HEK293 (cell line): ENCODE results near the gene ZNF343.

Experiments used
- CTCF ChIA-PET: fragments of 350-600 bp; formaldehyde crosslinking; extraction: SDS; loops from one replicate; lab custom pipeline; 2021; ENCODE audit warnings: antibody characterized with exemption; lab: Yijun Ruan, JAX
- POLR2A ChIA-PET: fragments of 300-600 bp; formaldehyde crosslinking; extraction: SDS; loops from one replicate; lab custom pipeline; 2020; ENCODE audit warnings: antibody characterized with exemption, inconsistent platforms; lab: Yijun Ruan, JAX
- H3K27ac ChIP-seq: fragments of 200-500 bp; sonication (Bioruptor generic); 2 replicates; pipeline ENCODE4 v1.5.1; 2014; ENCODE audit warnings: low read depth, low read length, control low read depth, inconsistent platforms; ENCODE audit errors: extremely low read depth
- H3K36me3 ChIP-seq, 2 experiments: fragments of 200-500 bp in 1 of 2; sonication (Bioruptor generic) in 1 of 2; 1 replicate in 1 of 2; 2 replicates in 1 of 2; pipeline ENCODE4 v1.5.1; 2014 to 2017; ENCODE audit warnings: inconsistent platforms in 2 of 2, low read length in 2 of 2; ENCODE audit not compliant: control insufficient read depth in 2 of 2, insufficient read depth in 1 of 2
- H3K4me1 ChIP-seq: fragments of 200-500 bp; sonication (Bioruptor generic); 2 replicates; pipeline ENCODE4 v1.5.1; 2014; ENCODE audit warnings: mild to moderate bottlenecking, low read length, inconsistent platforms; ENCODE audit not compliant: control insufficient read depth, insufficient read depth
- H3K4me3 ChIP-seq: 2 replicates; pipeline ENCODE4 v1.5.1; 2011; ENCODE audit warnings: low read depth, mild to moderate bottlenecking, control low read depth, low read length, moderate library complexity
- H3K9me3 ChIP-seq: fragments of 200-500 bp; sonication (Bioruptor generic); 2 replicates; pipeline ENCODE4 v1.5.1; 2014; ENCODE audit warnings: low read depth, low read length, inconsistent platforms; ENCODE audit not compliant: control insufficient read depth, insufficient read depth
- EGR2 ChIP-seq: fragments of 450-650 bp; formaldehyde crosslinking; IDR thresholded peaks from 2 replicates; pipeline ENCODE4 v1.5.1; 2016; ENCODE audit warnings: low read depth, missing biosample characterization, missing genetic modification characterization
- KLF1 ChIP-seq: fragments of 450-650 bp; formaldehyde crosslinking; IDR thresholded peaks from 2 replicates; pipeline ENCODE4 v1.5.1; 2016; ENCODE audit warnings: missing biosample characterization, missing genetic modification characterization
- KLF8 ChIP-seq: fragments of 450-650 bp; formaldehyde crosslinking; IDR thresholded peaks from 2 replicates; pipeline ENCODE4 v1.5.1; 2016; ENCODE audit warnings: missing biosample characterization, missing genetic modification characterization
- MEIS1 ChIP-seq: sonication (generic); formaldehyde crosslinking; IDR thresholded peaks from 2 replicates; pipeline ENCODE4 v1.8.1; 2022; ENCODE audit warnings: missing genetic modification reagents, mild to moderate bottlenecking, borderline replicate concordance
- OSR2 ChIP-seq: fragments of 450-650 bp; formaldehyde crosslinking; IDR thresholded peaks from 2 replicates; pipeline ENCODE4 v1.5.1; 2016; ENCODE audit warnings: missing biosample characterization, missing genetic modification characterization
- REPIN1 ChIP-seq: fragments of 450-650 bp; formaldehyde crosslinking; IDR thresholded peaks from 2 replicates; pipeline ENCODE4 v1.5.1; 2017; ENCODE audit warnings: missing biosample characterization, missing genetic modification characterization, low read depth
- SALL2 ChIP-seq: fragments of 450-650 bp; formaldehyde crosslinking; IDR thresholded peaks from 2 replicates; pipeline ENCODE4 v1.5.0; 2017; ENCODE audit warnings: missing biosample characterization, mild to moderate bottlenecking, missing genetic modification characterization, borderline replicate concordance
- SP7 ChIP-seq: fragments of 450-650 bp; formaldehyde crosslinking; IDR thresholded peaks from 2 replicates; pipeline ENCODE4 v1.5.1; 2016; ENCODE audit warnings: missing biosample characterization, missing genetic modification characterization
- ZFHX2 ChIP-seq: fragments of 450-650 bp; formaldehyde crosslinking; conservative IDR thresholded peaks from 2 replicates; pipeline ENCODE4 v1.5.1; 2016; ENCODE audit warnings: missing biosample characterization, missing genetic modification characterization
- ZNF121 ChIP-seq: fragments of 450-650 bp; formaldehyde crosslinking; IDR thresholded peaks from 2 replicates; pipeline ENCODE4 v1.5.1; 2016; ENCODE audit warnings: missing biosample characterization, missing genetic modification characterization
- ZNF133 ChIP-seq: fragments of 450-650 bp; formaldehyde crosslinking; IDR thresholded peaks from 2 replicates; pipeline ENCODE4 v1.5.1; 2016; ENCODE audit warnings: missing biosample characterization, missing genetic modification characterization
- ZNF184 ChIP-seq: fragments of 450-650 bp; IDR thresholded peaks from 2 replicates; pipeline ENCODE4 v1.5.1; 2018; ENCODE audit warnings: missing biosample characterization, mild to moderate bottlenecking, missing genetic modification characterization
- ZNF223 ChIP-seq: fragments of 450-650 bp; formaldehyde crosslinking; IDR thresholded peaks from 2 replicates; pipeline ENCODE4 v1.5.1; 2016; ENCODE audit warnings: missing biosample characterization, missing genetic modification characterization
- ZNF23 ChIP-seq: fragments of 450-650 bp; formaldehyde crosslinking; IDR thresholded peaks from 2 replicates; pipeline ENCODE4 v1.5.1; 2016; ENCODE audit warnings: missing biosample characterization, missing genetic modification characterization, borderline replicate concordance
- ZNF341 ChIP-seq: fragments of 450-650 bp; formaldehyde crosslinking; IDR thresholded peaks from 2 replicates; pipeline ENCODE4; 2016; ENCODE audit warnings: low read depth, missing biosample characterization, missing genetic modification characterization
- ZNF350 ChIP-seq: fragments of 450-650 bp; formaldehyde crosslinking; IDR thresholded peaks from 2 replicates; pipeline ENCODE4 v1.5.0; 2017; ENCODE audit warnings: missing biosample characterization, mild to moderate bottlenecking, missing genetic modification characterization
- ZNF354C ChIP-seq: fragments of 450-650 bp; formaldehyde crosslinking; IDR thresholded peaks from 2 replicates; pipeline ENCODE4 v1.5.1; 2016; ENCODE audit warnings: missing biosample characterization, missing genetic modification characterization, low read depth, borderline replicate concordance
- ZNF394 ChIP-seq: fragments of 450-650 bp; formaldehyde crosslinking; IDR thresholded peaks from 2 replicates; pipeline ENCODE4 v1.5.1; 2016; ENCODE audit warnings: missing biosample characterization, missing genetic modification characterization, mild to moderate bottlenecking, moderate library complexity, borderline replicate concordance
- ZNF501 ChIP-seq: fragments of 450-650 bp; formaldehyde crosslinking; IDR thresholded peaks from 2 replicates; pipeline ENCODE4 v1.5.1; 2016; ENCODE audit warnings: missing biosample characterization, missing genetic modification characterization
- ZNF514 ChIP-seq: fragments of 450-650 bp; formaldehyde crosslinking; IDR thresholded peaks from 2 replicates; pipeline ENCODE4 v1.5.1; 2016; ENCODE audit warnings: missing biosample characterization, missing genetic modification characterization
- ZNF521 ChIP-seq: fragments of 450-650 bp; formaldehyde crosslinking; IDR thresholded peaks from 2 replicates; pipeline ENCODE4 v1.5.1; 2017; ENCODE audit warnings: missing biosample characterization, mild to moderate bottlenecking, missing genetic modification characterization
- ZNF544 ChIP-seq: fragments of 450-650 bp; formaldehyde crosslinking; IDR thresholded peaks from 2 replicates; pipeline ENCODE4 v1.5.0; 2017; ENCODE audit warnings: missing biosample characterization, missing genetic modification characterization
- ZNF548 ChIP-seq: fragments of 450-650 bp; formaldehyde crosslinking; IDR thresholded peaks from 2 replicates; pipeline ENCODE4 v1.5.1; 2016; ENCODE audit warnings: missing biosample characterization, missing genetic modification characterization
- ZNF571 ChIP-seq: fragments of 450-650 bp; formaldehyde crosslinking; IDR thresholded peaks from 2 replicates; pipeline ENCODE4 v1.5.0; 2017; ENCODE audit warnings: missing biosample characterization, missing genetic modification characterization
- ZNF600 ChIP-seq: fragments of 450-650 bp; formaldehyde crosslinking; IDR thresholded peaks from 2 replicates; pipeline ENCODE4 v1.5.1; 2016; ENCODE audit warnings: missing biosample characterization, missing genetic modification characterization
- ZSCAN23 ChIP-seq: fragments of 450-650 bp; formaldehyde crosslinking; IDR thresholded peaks from 2 replicates; pipeline ENCODE4 v1.5.1; 2016; ENCODE audit warnings: missing biosample characterization, missing genetic modification characterization
- TF ChIP-seq, protein P1 (sequence below): sonication (generic); formaldehyde crosslinking; IDR thresholded peaks from 2 replicates; pipeline ENCODE4 v1.8.1; 2022; ENCODE audit warnings: mild to moderate bottlenecking, moderate library complexity, missing genetic modification reagents
- TF ChIP-seq, protein P2 (sequence below): fragments of 450-650 bp; formaldehyde crosslinking; IDR thresholded peaks from 2 replicates; pipeline ENCODE4 v1.5.1; 2016; ENCODE audit warnings: missing biosample characterization, missing genetic modification characterization
- TF ChIP-seq, protein P3 (sequence below): fragments of 450-650 bp; IDR thresholded peaks from 2 replicates; pipeline ENCODE4 v1.5.1; 2018; ENCODE audit warnings: missing biosample characterization, missing genetic modification characterization
- TF ChIP-seq, protein P4 (sequence below): fragments of 450-650 bp; formaldehyde crosslinking; IDR thresholded peaks from 2 replicates; pipeline ENCODE4 v1.5.1; 2016; ENCODE audit warnings: missing biosample characterization, missing genetic modification characterization
- TF ChIP-seq, protein P5 (sequence below): fragments of 450-650 bp; formaldehyde crosslinking; optimal IDR thresholded peaks from 2 replicates; pipeline ENCODE3; 2016; ENCODE audit warnings: missing biosample characterization, mild to moderate bottlenecking, missing genetic modification characterization

The ZNF343 gene

DNA sequence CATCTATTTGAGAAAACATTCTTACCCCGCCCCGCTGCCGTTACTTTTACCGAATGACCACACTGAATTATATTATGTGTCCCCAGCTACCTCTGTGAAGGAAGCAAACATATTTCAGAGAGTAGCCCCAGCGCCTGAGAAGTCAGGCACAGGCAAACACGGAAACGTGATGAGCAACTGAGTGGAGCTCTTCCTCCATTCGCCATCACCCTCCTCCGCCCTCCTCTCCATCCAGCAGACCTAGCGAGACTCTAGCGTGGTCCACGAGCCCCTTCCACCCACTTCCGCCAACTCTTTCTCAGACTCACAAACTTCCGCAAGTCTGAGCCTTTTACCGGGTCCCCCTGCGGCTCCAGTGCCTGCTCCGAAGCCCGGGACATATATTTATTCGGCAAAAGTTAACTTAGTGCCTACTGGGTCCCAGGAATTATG, 38.7 kb downstream of the ZNF343 start:
- peak overlapping the region; percentile 74 for H3K4me3 ChIP-seq
- ChIA-PET POLR2A (interaction anchor here (0.6 to 3.4 kb wide), 18 partner anchors 10 to 575 kb away, joined by 3 to 51 read pairs (median 5); partner anchors contain the start of genes IDH3B, NOP56 and ZNF343), CTCF (interaction anchor here (1.0 to 2.5 kb wide), 2 partner anchors 14 to 52 kb away, joined by 3 to 14 read pairs; no protein-coding TSS in a partner anchor)
- peak overlapping the region; percentile 100 for H3K27ac ChIP-seq
- H3K4me1 ChIP-seq: no peaks in the 10 kb centered on the region; the same call in 1 of the 2 replicates
- H3K9me3 ChIP-seq: no peaks in the 10 kb centered on the region
- peaks cover 39 to 54% of the 10 kb centered on the region in 2 experiments for H3K36me3 ChIP-seq
- TF ChIP-seq ZNF548: no peak
- TF ChIP-seq OSR2 (tag by site-specific recombination): no peak
- TF ChIP-seq ZNF514 (tag by site-specific recombination): no peak
- TF ChIP-seq SALL2 (tag by site-specific recombination): no peak
- TF ChIP-seq ZNF544 (tag by site-specific recombination): no peak
- no peak for TF ChIP-seq ZNF184 (tag by site-specific recombination)
- TF ChIP-seq ZSCAN23 (tag by site-specific recombination): no peak
- TF ChIP-seq, protein P1, sequence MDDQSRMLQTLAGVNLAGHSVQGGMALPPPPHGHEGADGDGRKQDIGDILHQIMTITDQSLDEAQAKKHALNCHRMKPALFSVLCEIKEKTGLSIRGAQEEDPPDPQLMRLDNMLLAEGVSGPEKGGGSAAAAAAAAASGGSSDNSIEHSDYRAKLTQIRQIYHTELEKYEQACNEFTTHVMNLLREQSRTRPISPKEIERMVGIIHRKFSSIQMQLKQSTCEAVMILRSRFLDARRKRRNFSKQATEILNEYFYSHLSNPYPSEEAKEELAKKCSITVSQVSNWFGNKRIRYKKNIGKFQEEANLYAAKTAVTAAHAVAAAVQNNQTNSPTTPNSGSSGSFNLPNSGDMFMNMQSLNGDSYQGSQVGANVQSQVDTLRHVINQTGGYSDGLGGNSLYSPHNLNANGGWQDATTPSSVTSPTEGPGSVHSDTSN (CRISPR knock-in tag): no peak
- TF ChIP-seq, protein P2, sequence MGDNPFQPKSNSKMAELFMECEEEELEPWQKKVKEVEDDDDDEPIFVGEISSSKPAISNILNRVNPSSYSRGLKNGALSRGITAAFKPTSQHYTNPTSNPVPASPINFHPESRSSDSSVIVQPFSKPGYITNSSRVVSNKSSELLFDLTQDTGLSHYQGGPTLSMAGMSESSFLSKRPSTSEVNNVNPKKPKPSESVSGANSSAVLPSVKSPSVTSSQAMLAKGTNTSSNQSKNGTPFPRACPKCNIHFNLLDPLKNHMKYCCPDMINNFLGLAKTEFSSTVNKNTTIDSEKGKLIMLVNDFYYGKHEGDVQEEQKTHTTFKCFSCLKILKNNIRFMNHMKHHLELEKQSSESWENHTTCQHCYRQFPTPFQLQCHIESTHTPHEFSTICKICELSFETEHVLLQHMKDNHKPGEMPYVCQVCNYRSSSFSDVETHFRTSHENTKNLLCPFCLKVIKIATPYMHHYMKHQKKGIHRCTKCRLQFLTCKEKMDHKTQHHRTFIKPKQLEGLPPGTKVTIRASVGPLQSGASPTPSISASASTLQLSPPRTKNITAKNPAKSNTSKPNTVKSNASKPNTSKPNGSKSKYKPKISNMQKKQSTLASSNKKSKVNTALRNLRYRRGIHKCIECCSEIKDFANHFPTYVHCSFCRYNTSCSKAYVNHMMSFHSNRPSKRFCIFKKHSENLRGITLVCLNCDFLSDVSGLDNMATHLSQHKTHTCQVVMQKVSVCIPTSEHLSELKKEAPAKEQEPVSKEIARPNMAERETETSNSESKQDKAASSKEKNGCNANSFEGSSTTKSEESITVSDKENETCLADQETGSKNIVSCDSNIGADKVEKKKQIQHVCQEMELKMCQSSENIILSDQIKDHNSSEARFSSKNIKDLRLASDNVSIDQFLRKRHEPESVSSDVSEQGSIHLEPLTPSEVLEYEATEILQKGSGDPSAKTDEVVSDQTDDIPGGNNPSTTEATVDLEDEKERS (tag by site-specific recombination): no peak
- TF ChIP-seq, protein P3, sequence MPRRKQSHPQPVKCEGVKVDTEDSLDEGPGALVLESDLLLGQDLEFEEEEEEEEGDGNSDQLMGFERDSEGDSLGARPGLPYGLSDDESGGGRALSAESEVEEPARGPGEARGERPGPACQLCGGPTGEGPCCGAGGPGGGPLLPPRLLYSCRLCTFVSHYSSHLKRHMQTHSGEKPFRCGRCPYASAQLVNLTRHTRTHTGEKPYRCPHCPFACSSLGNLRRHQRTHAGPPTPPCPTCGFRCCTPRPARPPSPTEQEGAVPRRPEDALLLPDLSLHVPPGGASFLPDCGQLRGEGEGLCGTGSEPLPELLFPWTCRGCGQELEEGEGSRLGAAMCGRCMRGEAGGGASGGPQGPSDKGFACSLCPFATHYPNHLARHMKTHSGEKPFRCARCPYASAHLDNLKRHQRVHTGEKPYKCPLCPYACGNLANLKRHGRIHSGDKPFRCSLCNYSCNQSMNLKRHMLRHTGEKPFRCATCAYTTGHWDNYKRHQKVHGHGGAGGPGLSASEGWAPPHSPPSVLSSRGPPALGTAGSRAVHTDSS: peak; percentile 35; the same call in 1 of the 2 replicates
- TF ChIP-seq ZNF501 (tag by site-specific recombination): no peak
- TF ChIP-seq ZNF223 (tag by site-specific recombination): no peak
- no peak for TF ChIP-seq SP7 (tag by site-specific recombination)
- no peak for TF ChIP-seq ZNF121 (tag by site-specific recombination)
- TF ChIP-seq, protein P4, sequence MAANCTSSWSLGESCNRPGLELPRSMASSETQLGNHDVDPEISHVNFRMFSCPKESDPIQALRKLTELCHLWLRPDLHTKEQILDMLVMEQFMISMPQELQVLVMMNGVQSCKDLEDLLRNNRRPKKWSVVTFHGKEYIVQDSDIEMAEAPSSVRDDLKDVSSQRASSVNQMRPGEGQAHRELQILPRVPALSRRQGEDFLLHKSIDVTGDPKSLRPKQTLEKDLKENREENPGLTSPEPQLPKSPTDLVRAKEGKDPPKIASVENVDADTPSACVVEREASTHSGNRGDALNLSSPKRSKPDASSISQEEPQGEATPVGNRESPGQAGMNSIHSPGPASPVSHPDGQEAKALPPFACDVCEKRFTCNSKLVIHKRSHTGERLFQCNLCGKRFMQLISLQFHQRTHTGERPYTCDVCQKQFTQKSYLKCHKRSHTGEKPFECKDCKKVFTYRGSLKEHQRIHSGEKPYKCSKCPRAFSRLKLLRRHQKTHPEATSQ (tag by site-specific recombination): no peak
- TF ChIP-seq ZNF350 (tag by site-specific recombination): no peak
- peak; percentile 84 for TF ChIP-seq ZNF341 (tag by site-specific recombination)
- TF ChIP-seq KLF1 (tag by site-specific recombination): no peak
- no peak for TF ChIP-seq ZNF394 (tag by site-specific recombination)
- no peak for TF ChIP-seq REPIN1
- no peak for TF ChIP-seq KLF8
- TF ChIP-seq ZNF571 (tag by site-specific recombination): no peak
- TF ChIP-seq ZNF354C: no peak
- TF ChIP-seq ZNF23: no peak
- no peak for TF ChIP-seq MEIS1 (CRISPR knock-in tag)
- TF ChIP-seq ZNF521 (tag by site-specific recombination): no peak
- TF ChIP-seq ZFHX2: peak; percentile 54; the same call in 1 of the 2 replicates
- no peak for TF ChIP-seq ZNF600 (tag by site-specific recombination)
- no peak for TF ChIP-seq ZNF133 (tag by site-specific recombination)
- peak; percentile 71; the same call in 1 of the 2 replicates for TF ChIP-seq EGR2
- TF ChIP-seq, protein P5, sequence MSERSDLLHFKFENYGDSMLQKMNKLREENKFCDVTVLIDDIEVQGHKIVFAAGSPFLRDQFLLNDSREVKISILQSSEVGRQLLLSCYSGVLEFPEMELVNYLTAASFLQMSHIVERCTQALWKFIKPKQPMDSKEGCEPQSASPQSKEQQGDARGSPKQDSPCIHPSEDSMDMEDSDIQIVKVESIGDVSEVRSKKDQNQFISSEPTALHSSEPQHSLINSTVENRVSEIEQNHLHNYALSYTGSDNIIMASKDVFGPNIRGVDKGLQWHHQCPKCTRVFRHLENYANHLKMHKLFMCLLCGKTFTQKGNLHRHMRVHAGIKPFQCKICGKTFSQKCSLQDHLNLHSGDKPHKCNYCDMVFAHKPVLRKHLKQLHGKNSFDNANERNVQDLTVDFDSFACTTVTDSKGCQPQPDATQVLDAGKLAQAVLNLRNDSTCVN (tag by site-specific recombination): no peak
